RWPE1 (cell line): Measurements from ENCODE around the gene ERCC2.
"Not testable (repeated sequence)": the region's sequence is repeated elsewhere in the genome, so short reads cannot be mapped to it uniquely, and the experiment has no call there.

Experiments used
- CTCF ChIA-PET: fragments of 350-600 bp; sonication (Branson Sonifier 250); formaldehyde crosslinking; extraction: SDS; loops from one replicate; lab custom pipeline; 2021; lab: Yijun Ruan, JAX
- POLR2A ChIA-PET: fragments of 400-600 bp; formaldehyde crosslinking; extraction: SDS; loops from one replicate; lab custom pipeline; 2020; ENCODE audit warnings: antibody characterized with exemption; ENCODE audit not compliant: low non-redundant PET; lab: Yijun Ruan, JAX
- DNase-seq: peaks from one replicate; pipeline ENCODE4 v3.0.0; 2012; ENCODE audit warnings: low spot score
- H3K27ac ChIP-seq: fragments of 450-650 bp; 2 replicates; pipeline ENCODE4 v1.5.1; 2017
- TF ChIP-seq, protein P1 (sequence below): fragments of 450-650 bp; conservative IDR thresholded peaks from 2 replicates; pipeline ENCODE4 v1.5.1; 2017; ENCODE audit warnings: low read depth, mild to moderate bottlenecking

The ERCC2 gene

DNA sequence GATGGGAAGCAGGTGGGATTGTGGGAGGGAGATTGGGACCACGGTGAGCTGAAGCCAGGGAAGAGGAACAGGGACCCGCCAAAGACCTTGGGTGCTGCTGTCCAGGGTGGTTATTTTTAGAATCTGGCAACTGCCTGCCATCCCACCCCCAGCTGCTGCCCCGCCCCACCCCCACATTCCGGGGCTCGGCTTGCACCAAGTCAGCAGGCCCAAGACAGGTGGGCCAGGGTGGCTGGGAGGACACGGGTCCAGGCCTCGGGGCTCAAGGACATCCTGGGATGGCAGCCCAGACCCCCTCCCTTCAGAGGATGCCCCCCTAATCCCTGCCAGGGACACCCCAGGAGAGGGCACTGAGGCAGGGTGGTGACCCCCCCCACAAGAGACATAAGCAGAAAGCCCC is 48.5 kb downstream of the ERCC2 start:
- CTCF ChIA-PET, result no interaction called here
- DNase-seq, result no peak
- H3K27ac ChIP-seq, result no peak overlapping the region
- TF ChIP-seq, protein P1, sequence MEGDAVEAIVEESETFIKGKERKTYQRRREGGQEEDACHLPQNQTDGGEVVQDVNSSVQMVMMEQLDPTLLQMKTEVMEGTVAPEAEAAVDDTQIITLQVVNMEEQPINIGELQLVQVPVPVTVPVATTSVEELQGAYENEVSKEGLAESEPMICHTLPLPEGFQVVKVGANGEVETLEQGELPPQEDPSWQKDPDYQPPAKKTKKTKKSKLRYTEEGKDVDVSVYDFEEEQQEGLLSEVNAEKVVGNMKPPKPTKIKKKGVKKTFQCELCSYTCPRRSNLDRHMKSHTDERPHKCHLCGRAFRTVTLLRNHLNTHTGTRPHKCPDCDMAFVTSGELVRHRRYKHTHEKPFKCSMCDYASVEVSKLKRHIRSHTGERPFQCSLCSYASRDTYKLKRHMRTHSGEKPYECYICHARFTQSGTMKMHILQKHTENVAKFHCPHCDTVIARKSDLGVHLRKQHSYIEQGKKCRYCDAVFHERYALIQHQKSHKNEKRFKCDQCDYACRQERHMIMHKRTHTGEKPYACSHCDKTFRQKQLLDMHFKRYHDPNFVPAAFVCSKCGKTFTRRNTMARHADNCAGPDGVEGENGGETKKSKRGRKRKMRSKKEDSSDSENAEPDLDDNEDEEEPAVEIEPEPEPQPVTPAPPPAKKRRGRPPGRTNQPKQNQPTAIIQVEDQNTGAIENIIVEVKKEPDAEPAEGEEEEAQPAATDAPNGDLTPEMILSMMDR, result no peak
- POLR2A ChIA-PET, result no interaction called here

DNA sequence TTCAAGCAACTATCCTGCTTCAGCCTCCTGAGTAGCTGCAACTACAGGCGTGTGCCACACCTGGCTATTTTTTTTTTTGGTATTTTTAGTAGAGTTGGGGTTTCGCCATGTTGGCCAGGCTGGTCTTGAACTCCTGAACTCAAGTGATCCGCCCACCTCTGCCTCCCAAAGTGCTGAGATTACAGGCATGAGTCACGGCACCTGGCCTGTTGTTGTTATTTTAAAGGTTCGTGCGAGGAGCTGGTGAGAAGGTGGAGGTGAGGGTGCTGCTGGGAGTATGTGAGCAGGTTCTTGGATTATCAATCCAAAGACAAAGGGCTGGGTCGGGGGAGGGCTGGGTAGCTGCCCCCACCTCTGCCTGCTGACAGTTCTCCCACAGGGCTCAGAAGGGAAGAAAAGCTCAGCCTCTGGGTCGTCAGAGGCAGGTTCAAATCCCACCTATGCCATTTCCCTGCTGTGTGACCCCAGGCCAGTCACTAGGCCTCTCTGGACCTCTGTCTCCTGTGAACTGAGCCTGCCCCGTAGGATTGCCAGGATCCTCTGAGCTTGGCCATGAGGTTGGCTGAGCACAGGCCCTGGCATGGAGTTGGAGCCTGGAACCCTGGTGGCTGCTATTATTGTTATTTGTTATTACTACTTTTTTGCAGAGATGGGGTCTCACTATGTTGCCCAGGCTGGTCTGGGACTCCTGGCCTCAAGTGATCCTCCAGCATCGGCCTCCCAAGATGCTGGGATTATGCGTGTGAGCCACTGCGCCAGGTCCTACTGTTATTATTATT is 49.2 kb downstream of the ERCC2 start:
- TF ChIP-seq, protein P1, result no peak
- CTCF ChIA-PET, result no interaction called here
- H3K27ac ChIP-seq, result no peak overlapping the region
- POLR2A ChIA-PET, result no interaction called here
- DNase-seq, result no peak

DNA sequence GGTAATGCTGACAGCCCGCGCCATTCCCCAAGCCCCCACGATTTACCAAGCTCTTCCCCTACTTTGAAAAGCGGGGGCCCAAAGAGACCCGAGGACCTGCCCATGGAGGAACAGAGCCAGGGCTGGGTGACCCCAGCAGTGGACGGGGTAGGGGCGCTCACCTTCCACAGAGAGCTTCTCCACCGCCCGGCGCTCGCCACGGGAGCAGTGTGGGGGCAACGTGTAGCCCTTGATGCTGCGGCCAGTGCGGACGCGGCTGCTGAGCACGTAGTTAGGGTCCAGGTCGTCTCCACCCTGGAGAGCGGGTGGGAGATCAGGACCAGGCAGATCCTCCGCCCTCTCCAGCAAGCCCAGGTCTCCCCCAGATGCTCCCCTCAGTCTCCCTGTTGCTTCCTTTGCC is 55.1 kb downstream of the ERCC2 start:
- TF ChIP-seq, protein P1, result no peak
- H3K27ac ChIP-seq, result no peak overlapping the region
- ChIA-PET POLR2A (no interaction called here), CTCF (no interaction called here)
- no peak for DNase-seq

GRCh38 chr19:45314708-45315245 is 55.6 kb downstream of the ERCC2 start:
- TF ChIP-seq, protein P1, result no peak
- no peak for DNase-seq
- CTCF ChIA-PET, result no interaction called here
- no peak overlapping the region for H3K27ac ChIP-seq
- POLR2A ChIA-PET, result no interaction called here

DNA sequence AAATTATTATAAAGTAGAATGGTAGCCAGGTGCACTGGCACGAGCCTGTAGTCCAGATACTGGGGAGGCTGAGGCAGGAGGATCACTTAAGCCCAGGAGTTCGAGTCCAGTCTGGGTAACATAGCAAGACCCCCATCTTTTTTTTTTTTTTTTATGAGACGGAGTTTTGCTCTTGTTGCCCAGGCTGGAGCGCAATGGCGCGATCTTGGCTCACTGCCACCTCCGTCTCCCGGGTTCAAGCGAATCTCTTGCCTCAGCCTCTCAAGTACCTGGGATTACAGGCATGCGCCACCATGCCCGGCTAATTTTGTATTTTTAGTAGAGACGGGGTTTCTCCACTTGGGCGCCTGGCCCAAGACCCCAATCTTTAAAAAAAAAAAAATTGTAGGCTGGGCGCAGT is 58.1 kb downstream of the ERCC2 start:
- POLR2A ChIA-PET, CTCF ChIA-PET, DNase-seq, H3K27ac ChIP-seq: not testable (repeated sequence)

DNA sequence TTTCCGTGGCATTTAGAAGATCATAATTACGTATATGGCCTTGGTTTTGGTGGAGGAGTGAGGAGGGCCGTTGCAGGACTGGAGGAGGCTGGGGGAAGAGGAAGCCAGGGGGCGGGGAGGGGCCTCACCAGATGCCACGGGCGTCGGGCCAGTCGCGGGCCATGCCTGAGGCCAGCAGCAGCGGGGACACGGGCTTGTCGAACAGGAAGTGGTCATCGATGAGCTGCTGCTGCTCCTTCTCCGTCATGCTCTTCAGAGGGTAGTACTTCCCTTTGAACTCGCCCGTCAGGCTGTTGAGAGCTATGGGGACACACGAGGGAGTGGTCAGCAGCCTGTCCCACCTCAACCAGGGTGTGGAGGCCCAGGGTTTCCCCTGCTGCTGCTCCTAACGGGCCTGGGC is 58.8 kb downstream of the ERCC2 start:
- TF ChIP-seq, protein P1, result no peak
- no peak overlapping the region for H3K27ac ChIP-seq
- CTCF ChIA-PET, result no interaction called here
- POLR2A ChIA-PET, result no interaction called here
- no peak for DNase-seq

DNA sequence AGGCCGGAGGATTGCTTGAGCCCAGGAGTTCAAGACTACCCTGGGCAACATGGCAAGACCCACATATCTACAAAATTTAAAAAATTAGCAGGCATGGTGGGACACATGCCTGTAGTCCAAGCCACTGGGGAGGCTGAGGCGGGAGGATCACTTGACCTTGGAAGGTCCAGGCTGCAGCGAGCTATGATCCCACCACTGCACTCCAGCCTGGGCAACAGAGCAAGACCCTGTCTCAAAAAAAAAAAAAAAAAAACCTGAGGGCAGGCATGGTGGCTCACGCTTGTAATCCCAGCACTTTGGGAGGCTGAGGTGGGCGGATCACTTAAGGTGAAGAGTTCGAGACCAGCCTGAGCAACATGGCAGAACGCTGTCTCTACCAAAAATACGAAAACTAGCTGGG is 61.1 kb downstream of the ERCC2 start:
- POLR2A ChIA-PET, H3K27ac ChIP-seq, DNase-seq, CTCF ChIA-PET: not testable (repeated sequence)
